Measurements from ENCODE around the gene ATF4.

DNA sequence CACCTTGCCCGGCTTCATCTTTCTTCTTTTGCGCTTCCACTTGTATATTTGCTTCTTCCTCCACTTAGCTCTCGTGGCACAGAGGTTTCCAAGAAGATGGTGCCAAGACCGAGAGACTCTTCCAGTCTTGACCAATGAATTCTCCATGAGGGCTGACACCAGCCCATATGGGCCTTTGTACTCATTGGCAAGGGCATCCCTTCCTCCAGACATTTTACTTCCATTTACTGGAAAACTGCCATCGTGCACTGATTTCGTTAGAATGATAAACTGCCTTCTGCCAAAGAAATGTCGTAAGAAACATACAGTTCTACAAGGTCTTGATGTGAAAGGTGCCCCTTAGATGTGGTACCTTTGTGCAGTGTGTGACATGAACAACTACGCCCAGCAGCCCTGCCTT lies 22.9 kb upstream of the ATF4 start:
- TF ChIP-seq CTCF (IDR thresholded peaks at IDR 0.05) (no peak), POLR2A (IDR thresholded peaks at IDR 0.05) (no peak)

All from vagina (tissue), 2 donors.